CD4-positive, alpha-beta T cell treated with Interleukin-6 for 4 hours (primary cell): ENCODE data around the gene GTF2H2C.
A peak's percentile ranks its signal among the peaks of the same experiment; 100 is the strongest.
"Not testable (repeated sequence)": the region's sequence is repeated elsewhere in the genome, so short reads cannot be mapped to it uniquely, and the experiment has no call there.

Source experiments
- DNase-seq: peaks from one replicate; pipeline ENCODE4 v3.0.0-alpha.2; 2020; ENCODE audit warnings: mixed read lengths

Gene GTF2H2C

GRCh38 chr5:69559908-69560330 is at the start of gene GTF2H2C:
TSS of gene GTF2H2C (plus strand) at chr5:69560191. CDS start at chr5:69565133, 4,942 bp downstream.
- DNase-seq: peak; percentile 73

GRCh38 chr5:69510694-69511093 is 49.3 kb upstream of the GTF2H2C start:
- no peak for DNase-seq

GRCh38 chr5:69512740-69513260 is 47.2 kb upstream of the GTF2H2C start:
- DNase-seq: no peak

- not testable (repeated sequence) for DNase-seq
Observed at GRCh38 chr5:69515570-69515969, 44.4 kb upstream of the GTF2H2C start.

GRCh38 chr5:69516769-69517168 is 43.2 kb upstream of the GTF2H2C start:
- no peak for DNase-seq

GRCh38 chr5:69517763-69518212 is 42.2 kb upstream of the GTF2H2C start:
- DNase-seq: no peak

GRCh38 chr5:69519285-69519684 is 40.7 kb upstream of the GTF2H2C start:
- DNase-seq: no peak

GRCh38 chr5:69522035-69522434 is 38.0 kb upstream of the GTF2H2C start:
- DNase-seq: no peak

GRCh38 chr5:69525490-69525889 is 34.5 kb upstream of the GTF2H2C start:
- DNase-seq: no peak

- DNase-seq: no peak
Observed at GRCh38 chr5:69526660-69527059, 33.3 kb upstream of the GTF2H2C start.

GRCh38 chr5:69527128-69527770 is 32.7 kb upstream of the GTF2H2C start:
- no peak for DNase-seq

GRCh38 chr5:69528035-69528434 is 32.0 kb upstream of the GTF2H2C start:
- no peak for DNase-seq

- no peak for DNase-seq
Observed at GRCh38 chr5:69528609-69529008, 31.4 kb upstream of the GTF2H2C start.

GRCh38 chr5:69530561-69531405 is 29.2 kb upstream of the GTF2H2C start:
- no peak for DNase-seq

GRCh38 chr5:69531406-69531801 is 28.6 kb upstream of the GTF2H2C start:
- no peak for DNase-seq

GRCh38 chr5:69537911-69538310 is 22.1 kb upstream of the GTF2H2C start:
- not testable (repeated sequence) for DNase-seq

GRCh38 chr5:69538735-69539134 is 21.3 kb upstream of the GTF2H2C start:
- DNase-seq: not testable (repeated sequence)

GRCh38 chr5:69541347-69541746 is 18.6 kb upstream of the GTF2H2C start:
- not testable (repeated sequence) for DNase-seq

GRCh38 chr5:69542838-69543618 is 17.0 kb upstream of the GTF2H2C start:
- DNase-seq: not testable (repeated sequence)

GRCh38 chr5:69544602-69545001 is 15.4 kb upstream of the GTF2H2C start:
- not testable (repeated sequence) for DNase-seq

- DNase-seq: not testable (repeated sequence)
Observed at GRCh38 chr5:69560587-69561431, 818 bp downstream of the GTF2H2C start.

GRCh38 chr5:69566172-69566571 is 6.2 kb downstream of the GTF2H2C start:
- DNase-seq: not testable (repeated sequence)
